Testis (tissue), 3 donors: ENCODE measurements around the gene ZNF440. TPM values are rescaled to one million over a fixed set of nuclear protein-coding genes. Genes with fewer than 3 reads are reported as not detected.

Source experiments
- DNase-seq: peaks from one replicate; pipeline ENCODE4 v3.0.0-alpha.2; 2019
- H3K27ac ChIP-seq, 2 donors: fragments of 200-600 bp; sonication (generic); one replicate each; pipeline ENCODE4 v1.5.1; 2019
- H3K27me3 ChIP-seq: fragments of 200-600 bp; sonication (generic); one replicate; pipeline ENCODE4 v1.5.1; 2019
- H3K36me3 ChIP-seq: fragments of 200-600 bp; sonication (generic); one replicate; pipeline ENCODE4 v1.5.1; 2017; ENCODE audit warnings: low read depth; ENCODE audit errors: missing control alignments
- H3K4me1 ChIP-seq: fragments of 200-600 bp; sonication (generic); one replicate; pipeline ENCODE4 v1.5.1; 2019
- H3K4me3 ChIP-seq, 2 donors: fragments of 200-600 bp; sonication (generic); one replicate each; pipeline ENCODE4 v1.5.1; 2017 to 2019
- H3K9me3 ChIP-seq: fragments of 200-600 bp; sonication (generic); one replicate; pipeline ENCODE4 v1.5.1; 2017
- CTCF ChIP-seq, 3 experiments: fragments of 450-650 bp in 2 of 3; fragments of 200-600 bp in 1 of 3; sonication (generic) in 1 of 3; IDR thresholded peaks; one replicate each; pipeline ENCODE4 v1.5.1; 2016 to 2019; ENCODE audit warnings: antibody characterized with exemption in 3 of 3, mild to moderate bottlenecking in 2 of 3, moderate library complexity in 1 of 3
- POLR2A ChIP-seq: fragments of 450-650 bp; IDR thresholded peaks from one replicate; pipeline ENCODE4 v1.6.1; 2017; ENCODE audit warnings: antibody characterized with exemption, mild to moderate bottlenecking, moderate library complexity
- WGBS, 2 donors: methylation state at CpG; one replicate each; pipeline ENCODE4 v1.1.5; 2018; 5-methylcytosine and 5-hydroxymethylcytosine counted together
- intact Hi-C: fragments of 100-400 bp; cut with DNase I; formaldehyde crosslinking; loops from one replicate; pipeline ENCODE4 v1.15.1; 2023; ENCODE audit warnings: low total_unique reads
- polyA plus RNA-seq: library from polyadenylated mRNA; stranded (reverse); fragments of 350-450 nt; fragmentation: Illumina TruSeq; extraction: RNeasy Lipid Tissue Mini Kit (QIAGEN cat#74804); gene quantifications from one replicate; pipeline ENCODE4 v1.2.3, GENCODE V29; 2014; ENCODE audit warnings: low read depth, low replicate concordance; ENCODE audit not compliant: insufficient read depth
- total RNA-seq, 2 donors: library from RNA; depleted of rRNA; stranded (reverse); fragments of >200 nt; gene quantifications; one replicate each; pipeline ENCODE4 v1.2.3, GENCODE V29; 2016

ZNF440 gene
- total and polyA plus RNA-seq, 3 donors from 2014 or later: 11.3 to 16.7 (median 14.1) TPM

- H3K27ac ChIP-seq: no peak overlapping the region
- no peaks in the 10 kb centered on the region for H3K9me3 ChIP-seq
- H3K4me1 ChIP-seq: no peaks in the 10 kb centered on the region
- H3K4me3 ChIP-seq: no peak overlapping the region
- intact Hi-C loops: no loop called here
- no peaks in the 10 kb centered on the region for H3K36me3 ChIP-seq
- 90 to 99% methylated on average over 3 of the region's 3 CpGs for WGBS, 2 donors
- DNase-seq: no peak
- H3K27me3 ChIP-seq: no peaks in the 10 kb centered on the region
- TF ChIP-seq POLR2A: no peak
- no peak for TF ChIP-seq CTCF (IDR thresholded peaks at IDR 0.05)
Observed at GRCh38 chr19:11784356-11784755, 29.7 kb upstream of the ZNF440 start.

- no peaks in the 10 kb centered on the region for H3K4me1 ChIP-seq
- H3K9me3 ChIP-seq: no peaks in the 10 kb centered on the region
- intact Hi-C loops: no loop called here
- no peak overlapping the region for H3K27ac ChIP-seq
- 80 to 84% methylated on average over 3 of the region's 3 CpGs for WGBS, 2 donors
- no peak overlapping the region for H3K4me3 ChIP-seq
- no peaks in the 10 kb centered on the region for H3K27me3 ChIP-seq
- TF ChIP-seq POLR2A (no peak), CTCF (IDR thresholded peaks at IDR 0.05) (no peak)
- no peak for DNase-seq
- H3K36me3 ChIP-seq: no peaks in the 10 kb centered on the region
Observed at GRCh38 chr19:11787536-11787935, 26.5 kb upstream of the ZNF440 start.

- no peaks in the 10 kb centered on the region for H3K27me3 ChIP-seq
- no peaks in the 10 kb centered on the region for H3K9me3 ChIP-seq
- intact Hi-C loops: no loop called here
- peaks cover 5% of the 10 kb centered on the region for H3K4me1 ChIP-seq
- H3K36me3 ChIP-seq: no peaks in the 10 kb centered on the region
- H3K4me3 ChIP-seq: no peak overlapping the region
- no peak for DNase-seq
- TF ChIP-seq CTCF (IDR thresholded peaks at IDR 0.05): no peak
- TF ChIP-seq POLR2A: no peak
- H3K27ac ChIP-seq: no peak overlapping the region
Observed at GRCh38 chr19:11792942-11793341, 21.1 kb upstream of the ZNF440 start.

- H3K4me1 ChIP-seq: peaks cover 11% of the 10 kb centered on the region
- peak overlapping the region in 1 of 2 donors; percentile 60 for H3K4me3 ChIP-seq
- intact Hi-C loops: no loop called here
- TF ChIP-seq CTCF (IDR thresholded peaks at IDR 0.05) (peak; percentile 63 to 78 (median 68)), POLR2A (no peak)
- H3K36me3 ChIP-seq: no peaks in the 10 kb centered on the region
- DNase-seq: peak; percentile 91
- WGBS, 2 donors: 2 to 3% methylated on average over 8 of the region's 8 CpGs
- no peak overlapping the region for H3K27ac ChIP-seq
- H3K9me3 ChIP-seq: no peaks in the 10 kb centered on the region
- H3K27me3 ChIP-seq: no peaks in the 10 kb centered on the region
Observed at GRCh38 chr19:11797491-11797890, 16.6 kb upstream of the ZNF440 start.

- no peak for TF ChIP-seq POLR2A
- TF ChIP-seq CTCF (IDR thresholded peaks at IDR 0.05): peak in 1 of 3 experiments; percentile 28
Observed at GRCh38 chr19:11798391-11799330, 15.4 kb upstream of the ZNF440 start, which contains the start of gene ZNF491. TSS of gene ZNF491 (plus strand) at chr19:11798523. CDS start at chr19:11805954, 7,431 bp downstream.

More at GRCh38 chr19:11798391-11799330, 15.4 kb upstream of the ZNF440 start, which contains the start of gene ZNF491:
- peak within 1 kb of the TSS in 1 of 2 donors; percentile 34 for H3K27ac ChIP-seq
- H3K9me3 ChIP-seq: no peaks in the 10 kb centered on the region
- intact Hi-C loops: no loop called here
- DNase-seq: peak; percentile 95
- WGBS, 2 donors: 0% methylated on average over 28 to 54 of the region's 56 CpGs
- peaks cover 11% of the 10 kb centered on the region for H3K4me1 ChIP-seq
- H3K36me3 ChIP-seq: no peaks in the 10 kb centered on the region
- no peaks in the 10 kb centered on the region for H3K27me3 ChIP-seq
- H3K4me3 ChIP-seq: peak within 1 kb of the TSS; percentile 60 to 62
